Bronchial epithelial cell (primary cell): ENCODE measurements around the gene NR1D1. TPM values are rescaled to one million over a fixed set of nuclear protein-coding genes. Genes with fewer than 3 reads are reported as not detected.

Source experiments
- DNase-seq: peaks from one replicate; pipeline ENCODE4 v3.0.0-alpha.2; 2010; ENCODE audit warnings: low read depth
- FAIRE-seq: peaks from 2 replicates; lab custom pipeline; 2011; peaks lifted over from hg19 to GRCh38; lab: Jason Lieb, UNC
- H3K27me3 ChIP-seq: 2 replicates; pipeline ENCODE4 v1.5.1; 2011; ENCODE audit warnings: low read length; ENCODE audit not compliant: control insufficient read depth, insufficient read depth
- H3K36me3 ChIP-seq: 2 replicates; pipeline ENCODE4 v1.5.1; 2011; ENCODE audit warnings: low read length; ENCODE audit not compliant: control insufficient read depth, insufficient read depth
- H3K4me3 ChIP-seq: 2 replicates; pipeline ENCODE4 v1.5.1; 2011; ENCODE audit warnings: mild to moderate bottlenecking, low read depth, low read length, control low read depth
- total RNA-seq: library from RNA; depleted of rRNA; stranded (reverse); fragments of >200 nt; gene quantifications from 2 replicates; pipeline ENCODE4 v1.2.1, GENCODE V29; 2014
- TF ChIP-seq, protein P1 (sequence below): IDR thresholded peaks from 2 replicates; pipeline ENCODE4 v1.5.1; 2011; ENCODE audit warnings: mild to moderate bottlenecking, moderate library complexity, low read length, control low read depth, inconsistent platforms; ENCODE audit not compliant: insufficient read depth, severe bottlenecking

Gene NR1D1
- total RNA-seq, 1 donor from 2014 or later, result 0.79 TPM

DNA sequence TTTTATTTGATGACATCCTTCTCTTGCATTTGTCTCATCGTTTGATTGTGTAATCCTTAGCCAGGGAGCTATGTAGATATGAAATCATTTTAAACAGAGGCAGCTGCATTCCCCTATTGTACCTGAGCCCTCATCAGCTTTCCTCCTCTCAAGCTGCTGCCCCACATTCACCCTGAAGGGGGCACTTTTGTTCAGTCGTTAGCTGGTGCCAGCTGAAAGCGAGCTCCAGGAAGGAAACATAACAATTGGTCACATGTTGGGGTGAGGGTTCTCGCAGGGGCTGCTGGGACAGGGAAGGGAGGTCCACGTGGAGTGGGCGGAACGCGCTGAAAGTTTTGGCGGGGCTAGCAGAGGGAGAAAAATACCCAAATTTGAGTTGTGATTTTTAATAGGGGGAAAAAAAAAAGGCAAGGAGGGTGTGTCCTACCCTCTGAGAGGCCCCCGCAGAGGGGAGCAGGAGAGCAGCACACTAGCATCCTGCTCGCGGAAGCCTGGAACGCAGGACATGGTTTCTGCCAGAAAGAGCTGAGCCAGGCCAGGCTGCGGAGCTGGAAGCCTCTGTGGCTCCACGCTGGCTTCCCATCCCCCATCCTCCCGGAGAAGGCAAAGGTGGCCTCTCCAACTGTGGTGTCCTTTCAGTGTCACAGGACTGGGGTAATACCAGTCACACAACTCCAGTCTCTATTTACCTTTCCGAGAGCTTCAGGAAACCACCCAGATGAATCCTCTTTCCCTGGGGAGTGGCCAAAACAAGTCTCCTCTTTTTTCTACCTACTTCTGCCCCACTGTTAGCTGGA, 12.9 kb upstream of the NR1D1 start:
- Histone ChIP-seq H3K4me3 (peak overlapping the region; percentile 41), H3K27me3 (no peaks in the 10 kb centered on the region), H3K36me3 (no peaks in the 10 kb centered on the region)
- FAIRE-seq, result no peak
- peak; percentile 92 for DNase-seq
- TF ChIP-seq, protein P1, sequence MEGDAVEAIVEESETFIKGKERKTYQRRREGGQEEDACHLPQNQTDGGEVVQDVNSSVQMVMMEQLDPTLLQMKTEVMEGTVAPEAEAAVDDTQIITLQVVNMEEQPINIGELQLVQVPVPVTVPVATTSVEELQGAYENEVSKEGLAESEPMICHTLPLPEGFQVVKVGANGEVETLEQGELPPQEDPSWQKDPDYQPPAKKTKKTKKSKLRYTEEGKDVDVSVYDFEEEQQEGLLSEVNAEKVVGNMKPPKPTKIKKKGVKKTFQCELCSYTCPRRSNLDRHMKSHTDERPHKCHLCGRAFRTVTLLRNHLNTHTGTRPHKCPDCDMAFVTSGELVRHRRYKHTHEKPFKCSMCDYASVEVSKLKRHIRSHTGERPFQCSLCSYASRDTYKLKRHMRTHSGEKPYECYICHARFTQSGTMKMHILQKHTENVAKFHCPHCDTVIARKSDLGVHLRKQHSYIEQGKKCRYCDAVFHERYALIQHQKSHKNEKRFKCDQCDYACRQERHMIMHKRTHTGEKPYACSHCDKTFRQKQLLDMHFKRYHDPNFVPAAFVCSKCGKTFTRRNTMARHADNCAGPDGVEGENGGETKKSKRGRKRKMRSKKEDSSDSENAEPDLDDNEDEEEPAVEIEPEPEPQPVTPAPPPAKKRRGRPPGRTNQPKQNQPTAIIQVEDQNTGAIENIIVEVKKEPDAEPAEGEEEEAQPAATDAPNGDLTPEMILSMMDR, result peak; percentile 79

DNA sequence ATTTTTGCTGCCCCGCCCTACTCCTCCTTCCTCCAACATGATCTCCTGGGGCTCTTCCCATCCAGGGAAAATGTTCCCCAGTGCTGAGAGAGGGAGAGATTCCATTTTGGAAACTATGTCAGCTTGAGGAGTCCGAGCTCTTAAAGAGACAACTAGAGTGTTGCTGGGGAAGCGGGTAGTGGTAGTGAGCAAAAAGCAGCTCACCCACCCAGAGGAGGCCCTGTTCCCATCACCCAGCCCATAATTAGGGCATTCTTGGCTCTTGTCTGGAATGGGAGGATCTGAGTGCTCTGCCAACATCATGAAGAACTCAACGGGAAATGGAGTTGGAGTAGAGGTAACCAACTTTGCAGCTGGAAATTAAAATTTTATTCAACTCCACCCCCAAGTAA, 12.3 kb upstream of the NR1D1 start:
- H3K4me3 ChIP-seq, result no peak overlapping the region
- DNase-seq (no peak), FAIRE-seq (no peak)
- H3K27me3 ChIP-seq, result no peaks in the 10 kb centered on the region
- H3K36me3 ChIP-seq, result no peaks in the 10 kb centered on the region
- TF ChIP-seq, protein P1, result no peak

DNA sequence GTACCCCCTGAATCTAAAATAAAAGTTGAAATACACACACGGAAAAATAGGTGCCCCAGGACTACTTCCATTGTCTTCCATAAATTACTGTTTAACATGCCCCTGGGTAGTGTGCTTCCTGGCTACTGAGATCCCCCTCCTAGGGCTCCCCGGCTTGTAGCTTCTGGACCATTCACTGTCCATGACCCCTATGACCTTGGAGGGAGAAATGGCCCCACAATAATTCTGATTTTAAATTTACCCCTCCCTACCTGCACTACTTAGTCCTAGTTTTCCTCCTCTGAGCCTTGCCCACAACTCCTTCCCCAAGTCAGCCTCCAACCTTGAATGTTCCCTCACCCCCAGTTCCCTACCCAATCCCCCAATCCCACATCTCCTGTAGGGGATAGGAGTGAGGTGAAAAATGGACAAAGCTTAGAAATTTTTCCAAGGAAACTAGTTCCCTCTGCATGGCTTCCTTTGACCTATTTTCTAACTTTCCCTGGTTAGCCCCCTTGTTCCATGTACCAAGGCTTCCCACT, 11.9 kb upstream of the NR1D1 start:
- TF ChIP-seq, protein P1, result no peak
- Histone ChIP-seq H3K36me3 (no peaks in the 10 kb centered on the region), H3K27me3 (no peaks in the 10 kb centered on the region), H3K4me3 (no peak overlapping the region)
- DNase-seq (no peak), FAIRE-seq (no peak)

DNA sequence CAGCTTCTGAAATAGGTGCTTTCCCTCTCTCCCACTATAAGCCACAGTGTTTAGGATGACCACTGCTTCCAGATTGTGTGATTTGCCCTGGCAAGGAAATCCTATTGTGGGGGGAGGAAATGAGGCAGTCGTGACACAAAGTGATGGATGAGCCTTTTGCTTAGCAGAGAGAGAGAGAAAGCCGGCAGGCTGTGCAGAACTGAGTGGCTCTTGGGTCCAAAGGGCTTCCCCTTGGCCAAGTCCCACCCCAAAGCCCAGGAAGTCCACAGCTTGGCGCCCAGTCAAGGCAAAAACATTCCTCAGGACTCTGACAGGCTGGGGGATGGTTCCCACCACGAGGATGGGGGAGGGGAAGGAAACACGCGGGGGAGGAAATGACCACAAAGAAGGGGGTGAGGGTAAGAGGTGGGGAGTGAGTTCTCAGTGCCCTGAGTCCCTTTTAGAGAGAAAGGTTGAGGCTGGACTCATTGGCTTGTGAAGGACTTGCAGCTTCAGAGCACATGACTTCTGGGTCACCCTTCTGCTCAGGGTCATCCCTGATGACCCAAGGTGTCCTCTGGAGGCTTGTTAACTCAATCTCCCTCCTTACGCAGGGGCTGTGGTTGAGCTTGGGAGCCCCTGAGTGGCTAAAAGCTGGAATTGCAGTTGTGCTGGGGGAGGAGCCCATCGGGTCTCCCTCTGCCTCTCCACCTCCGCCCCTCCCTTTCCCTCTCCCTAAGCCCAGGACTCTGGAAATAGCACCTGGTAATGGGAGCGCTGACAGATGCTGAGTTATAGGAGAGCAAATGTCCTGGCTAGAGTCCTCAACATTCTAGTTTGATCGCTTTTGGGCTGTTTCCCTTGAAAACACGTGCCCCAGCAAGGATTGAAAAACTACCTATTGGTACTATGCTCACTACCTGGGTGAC, 11.1 kb upstream of the NR1D1 start:
- FAIRE-seq, result no peak
- H3K4me3 ChIP-seq, result no peak overlapping the region
- H3K27me3 ChIP-seq, result no peaks in the 10 kb centered on the region
- H3K36me3 ChIP-seq, result no peaks in the 10 kb centered on the region
- TF ChIP-seq, protein P1, result peak; percentile 86
- DNase-seq, result peak; percentile 77

DNA sequence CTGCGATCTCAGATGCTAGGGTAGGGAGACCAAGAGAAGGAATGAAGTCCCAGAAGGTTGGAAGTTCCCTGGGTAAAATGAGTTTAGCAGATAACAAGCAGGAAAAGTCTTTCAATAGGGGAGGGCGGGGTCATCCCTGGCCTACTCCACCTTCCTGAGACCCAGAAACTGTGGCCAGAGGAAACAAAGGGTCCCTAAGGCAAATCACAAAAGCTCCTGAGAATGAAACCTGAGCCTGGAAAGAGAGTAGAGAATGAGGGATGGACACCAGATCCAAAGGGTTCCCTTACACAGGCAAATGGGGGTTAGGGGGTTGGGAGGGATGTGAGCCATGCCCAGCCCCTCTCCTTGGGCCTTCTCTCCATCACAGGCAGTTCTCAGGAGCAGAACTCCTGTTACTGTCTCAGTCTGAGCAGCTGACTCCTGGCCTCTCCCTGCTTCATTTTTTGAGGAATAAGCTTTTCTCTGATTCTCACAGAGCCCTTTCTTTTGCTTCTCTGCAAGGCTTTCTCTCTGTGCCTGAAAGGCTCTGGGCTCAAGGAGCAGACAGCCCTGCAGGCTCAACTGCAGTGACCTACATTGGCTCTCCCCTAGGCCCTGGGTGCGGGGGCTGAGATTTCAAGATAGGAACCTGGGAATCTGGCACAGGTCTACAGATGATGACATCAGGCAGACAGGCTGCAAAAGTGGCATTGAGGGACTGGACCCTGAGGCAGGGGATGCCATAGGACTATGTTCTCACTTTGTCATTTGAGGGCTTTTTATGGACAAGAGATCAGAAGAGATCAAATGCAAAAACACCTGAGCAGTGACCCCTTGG, 9.8 kb upstream of the NR1D1 start:
- FAIRE-seq (no peak), DNase-seq (no peak)
- Histone ChIP-seq H3K36me3 (no peaks in the 10 kb centered on the region), H3K4me3 (no peak overlapping the region), H3K27me3 (no peaks in the 10 kb centered on the region)
- TF ChIP-seq, protein P1, result no peak
